IMR-90 (cell line): ENCODE measurements around the gene KRIT1. TPM values are rescaled to one million over a fixed set of nuclear protein-coding genes. Genes with fewer than 3 reads are reported as not detected.

ENCODE experiments used
- ATAC-seq: fragments of 200-7000 bp; cut with Tn5 transposase; 2 replicates; pipeline ENCODE4 v1.9.1; 2020; ENCODE audit warnings: low read depth, mild to moderate bottlenecking, moderate library complexity
- BruUV-seq: library from RNA; stranded (reverse); fragments of 400-500 nt; replicated peaks from 2 replicates; lab custom pipeline; 2021; lab: Mats Ljungman, UMichigan
- CTCF ChIA-PET: fragments of 300-600 bp; formaldehyde crosslinking; extraction: SDS; loops from one replicate; lab custom pipeline; 2021; ENCODE audit warnings: antibody characterized with exemption; lab: Yijun Ruan, JAX
- POLR2A ChIA-PET: fragments of 300-600 bp; sonication (Branson Sonifier 250); formaldehyde crosslinking; loops from one replicate; lab custom pipeline; 2022; ENCODE audit warnings: antibody characterized with exemption; ENCODE audit not compliant: unreplicated experiment; lab: Charles Lee
- DNase-seq: peaks from one replicate; pipeline ENCODE4 v3.0.0; 2013
- H2AFZ ChIP-seq: replicated peaks from 2 replicates; pipeline ENCODE3; 2013; ENCODE audit warnings: low read length, mild to moderate bottlenecking; ENCODE audit not compliant: poor library complexity
- H2AK5ac ChIP-seq: 2 replicates; pipeline ENCODE4 v1.6.1; 2013; ENCODE audit warnings: low read depth, low read length, inconsistent platforms
- H2AK9ac ChIP-seq: replicated peaks from 2 replicates; pipeline ENCODE3; 2013; ENCODE audit warnings: mild to moderate bottlenecking, low read depth, low read length, moderate library complexity; ENCODE audit not compliant: poor library complexity
- H2BK120ac ChIP-seq: 2 replicates; pipeline ENCODE4 v1.6.1; 2013; ENCODE audit warnings: low read depth, low read length, inconsistent platforms
- H2BK15ac ChIP-seq: 3 replicates; pipeline ENCODE4 v1.6.1; 2013; ENCODE audit warnings: low read depth, low read length, inconsistent platforms
- H2BK20ac ChIP-seq: 2 replicates; pipeline ENCODE4 v1.6.1; 2013; ENCODE audit warnings: low read depth, mild to moderate bottlenecking, inconsistent platforms, low read length, moderate library complexity
- H2BK5ac ChIP-seq: 2 replicates; pipeline ENCODE4 v1.6.1; 2013; ENCODE audit warnings: mild to moderate bottlenecking, low read depth, low read length, inconsistent platforms; ENCODE audit not compliant: poor library complexity, severe bottlenecking
- H3K14ac ChIP-seq: replicated peaks from 2 replicates; pipeline ENCODE4 v1.6.1; 2013; ENCODE audit warnings: low read depth, low read length, inconsistent platforms
- H3K18ac ChIP-seq: 2 replicates; pipeline ENCODE4 v1.6.1; 2013; ENCODE audit warnings: low read depth, low read length, control low read depth
- H3K23ac ChIP-seq: 2 replicates; pipeline ENCODE4 v1.6.1; 2013; ENCODE audit warnings: low read depth, low read length, inconsistent platforms
- H3K27ac ChIP-seq: 2 replicates; pipeline ENCODE4 v1.5.1; 2013; ENCODE audit warnings: mild to moderate bottlenecking, control low read depth, low read length; ENCODE audit not compliant: insufficient read depth
- H3K27me3 ChIP-seq: 2 replicates; pipeline ENCODE4 v1.6.1; 2013; ENCODE audit warnings: low read length; ENCODE audit not compliant: control insufficient read depth, insufficient read depth
- H3K36me3 ChIP-seq: 2 replicates; pipeline ENCODE4 v1.6.1; 2013; ENCODE audit warnings: low read length, mixed read lengths; ENCODE audit not compliant: control insufficient read depth, insufficient read depth
- H3K4ac ChIP-seq: 2 replicates; pipeline ENCODE4 v1.6.1; 2013; ENCODE audit warnings: low read depth, low read length, inconsistent platforms
- H3K4me1 ChIP-seq: 2 replicates; pipeline ENCODE4 v1.6.1; 2013; ENCODE audit warnings: low read length, mixed read lengths; ENCODE audit not compliant: control insufficient read depth, insufficient read depth
- H3K4me2 ChIP-seq: 2 replicates; pipeline ENCODE4 v1.6.1; 2013; ENCODE audit warnings: low read depth, mild to moderate bottlenecking, control low read depth, low read length, moderate library complexity
- H3K4me3 ChIP-seq: 2 replicates; pipeline ENCODE4 v1.5.1; 2013; ENCODE audit warnings: low read depth, mild to moderate bottlenecking, control low read depth, low read length, moderate library complexity; ENCODE audit not compliant: insufficient read depth
- H3K56ac ChIP-seq: 2 replicates; pipeline ENCODE4 v1.6.1; 2013; ENCODE audit warnings: low read length, inconsistent platforms; ENCODE audit not compliant: insufficient read depth; ENCODE audit errors: extremely low read depth
- H3K79me1 ChIP-seq, 2 experiments: 2 replicates each; pipeline ENCODE4 v1.6.1; 2013; ENCODE audit warnings: low read length in 2 of 2, inconsistent platforms in 1 of 2, low read depth in 1 of 2
- H3K9ac ChIP-seq: 2 replicates; pipeline ENCODE4 v1.6.1; 2013; ENCODE audit warnings: low read depth, low read length, control low read depth
- H3K9me1 ChIP-seq: 2 replicates; pipeline ENCODE4 v1.6.1; 2013; ENCODE audit warnings: low read length, inconsistent platforms; ENCODE audit not compliant: insufficient read depth
- H3K9me3 ChIP-seq: 2 replicates; pipeline ENCODE4 v1.6.1; 2013; ENCODE audit warnings: low read length; ENCODE audit not compliant: control insufficient read depth, insufficient read depth
- H4K20me1 ChIP-seq: 2 replicates; pipeline ENCODE4 v1.6.1; 2013; ENCODE audit warnings: low read length, inconsistent platforms; ENCODE audit not compliant: insufficient read depth
- H4K5ac ChIP-seq: 2 replicates; pipeline ENCODE4 v1.6.1; 2013; ENCODE audit warnings: mild to moderate bottlenecking, low read depth, low read length, control low read depth
- H4K8ac ChIP-seq, 2 experiments: 2 replicates each; pipeline ENCODE4 v1.6.1; 2013; ENCODE audit warnings: low read depth in 2 of 2, low read length in 2 of 2, control low read depth in 1 of 2, inconsistent platforms in 1 of 2
- H4K91ac ChIP-seq: 2 replicates; pipeline ENCODE4 v1.6.1; 2013; ENCODE audit warnings: low read depth, low read length, inconsistent platforms; ENCODE audit not compliant: insufficient read depth
- FOS ChIP-seq: fragments of 150-350 bp; IDR thresholded peaks from 2 replicates; pipeline ENCODE4 v1.6.1; 2016; ENCODE audit warnings: low read depth, low read length
- NFE2L2 ChIP-seq: fragments of 150-350 bp; IDR thresholded peaks from 2 replicates; pipeline ENCODE4 v1.6.1; 2016; ENCODE audit warnings: low read depth, mild to moderate bottlenecking, low read length
- RFX5 ChIP-seq: IDR thresholded peaks from 2 replicates; pipeline ENCODE4 v1.8.0; 2012; ENCODE audit warnings: low read depth, mild to moderate bottlenecking, low read length, moderate library complexity
- WGBS, 2 experiments: methylation state at CpG; one replicate each; pipeline versions ENCODE4 v1.1.5 to v1.1.7; 2013; ENCODE audit warnings: missing lambda C conversion rate in 2 of 2; ENCODE audit not compliant: insufficient read length in 1 of 2; ENCODE audit errors: extremely low coverage in 2 of 2; 5-methylcytosine and 5-hydroxymethylcytosine counted together
- dilution Hi-C: fragments of 300-500 bp; cut with HindIII; formaldehyde crosslinking; loops from one replicate; pipeline ENCODE4 v1.14.3; 2018; ENCODE audit warnings: low sequenced_read_pairs; ENCODE audit not compliant: unreplicated experiment
- in situ Hi-C: fragments of 300-500 bp; cut with MboI; formaldehyde crosslinking; loops from 3 replicates; pipeline ENCODE4 v1.14.3; 2019; ENCODE audit warnings: low sequenced_read_pairs, inconsistent platforms, mixed read lengths
- intact Hi-C: fragments of 100-400 bp; cut with micrococcal nuclease; formaldehyde crosslinking; loops from 2 replicates; pipeline ENCODE4 v1.10.0; 2022
- polyA plus RNA-seq, 3 experiments: library from polyadenylated mRNA; depleted of rRNA; stranded (reverse); fragments of >200 nt; gene quantifications; 2 replicates each; pipeline ENCODE4 v1.2.3, GENCODE V29; 2012; ENCODE audit warnings: low replicate concordance in 1 of 3
- total RNA-seq: library from RNA; depleted of rRNA; stranded (reverse); fragments of >200 nt; gene quantifications from 2 replicates; pipeline ENCODE4 v1.2.3, GENCODE V29; 2012

KRIT1 gene
- total and polyA plus RNA-seq, 2 of the 4 experiments (the other 2 are of a cell fraction) = 22.9 to 38.2 TPM

DNA sequence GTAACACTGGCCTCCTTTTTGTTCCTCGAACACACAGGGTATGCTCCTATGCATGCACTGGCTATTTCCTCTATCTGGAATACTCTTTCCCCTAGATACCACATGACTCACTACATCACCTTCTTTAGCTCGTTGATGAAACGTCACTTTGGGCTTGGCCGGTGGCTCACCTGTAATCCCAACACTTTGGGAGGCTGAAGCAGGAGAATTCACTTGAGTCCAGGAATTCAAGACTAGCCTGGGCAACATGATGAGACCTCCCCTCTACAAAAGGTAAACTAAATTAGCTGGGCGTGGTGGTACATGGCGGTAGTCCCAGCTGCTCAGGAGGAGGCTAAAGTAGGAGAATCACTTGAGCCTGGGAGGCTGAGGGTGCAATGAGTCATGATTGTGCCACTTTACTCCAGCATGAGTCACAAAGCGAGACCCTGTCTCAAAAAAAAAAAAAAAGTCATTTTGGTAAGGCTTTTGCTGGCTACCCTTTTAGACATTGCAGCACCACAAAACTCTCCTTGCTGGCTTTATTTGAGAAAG is 14.6 kb upstream of the KRIT1 start:
- BruUV-seq = no TSS peak
- Histone ChIP-seq H3K27me3 (no peaks in the 10 kb centered on the region), H2AFZ (no peak overlapping the region), H3K14ac (no peak overlapping the region), H3K4ac (no peak overlapping the region), H3K23ac (no peak overlapping the region), H3K4me1 (no peaks in the 10 kb centered on the region; the same call in 1 of the 2 replicates), H2AK5ac (no peak overlapping the region), H3K56ac (no peak overlapping the region), H2BK20ac (no peak overlapping the region), H3K36me3 (no peaks in the 10 kb centered on the region), H3K4me2 (no peak overlapping the region), H4K20me1 (peaks cover 40% of the 10 kb centered on the region; the same call in 1 of the 2 replicates), H3K79me1 (peaks cover 27 to 43% of the 10 kb centered on the region in 2 experiments), H4K91ac (no peak overlapping the region), H3K4me3 (no peak overlapping the region), H2BK120ac (no peak overlapping the region), H3K9me1 (peaks cover 3% of the 10 kb centered on the region; the same call in 1 of the 2 replicates), H3K27ac (no peak overlapping the region), H2BK15ac (no peak overlapping the region), H3K9ac (no peak overlapping the region), H4K5ac (no peak overlapping the region), H2AK9ac (no peak overlapping the region), H3K9me3 (no peaks in the 10 kb centered on the region), H2BK5ac (no peak overlapping the region), H3K18ac (no peak overlapping the region), H4K8ac (no peak overlapping the region)
- intact Hi-C loops (loop anchor here (5.0 kb wide), 1 partner anchor 52 kb away; no protein-coding TSS in a partner anchor), dilution Hi-C loops (no loop called here), in situ Hi-C loops (no loop called here)
- DNase-seq = peak; percentile 29
- 89% methylated on average over 1 of the region's 7 CpGs; no CpG with 5 or more reads in 1 of the 2 experiments for WGBS, 2 experiments
- TF ChIP-seq FOS (0 out of 2 replicates have a peak, but pooled peaks have one; percentile 5), RFX5 (no peak), NFE2L2 (no peak)
- ChIA-PET CTCF (no interaction called here), POLR2A (no interaction called here)
- ATAC-seq = no peak
